NT2/D1 (cell line): Measurements from ENCODE around the gene OR10A7.

ENCODE experiments used
- SUZ12 ChIP-seq: IDR thresholded peaks from 2 replicates; pipeline ENCODE4 v1.6.1; 2011; ENCODE audit not compliant: insufficient read length, insufficient read depth; ENCODE audit errors: extremely low read depth
- YY1 ChIP-seq: IDR thresholded peaks from 2 replicates; pipeline ENCODE4 v1.6.1; 2011; ENCODE audit not compliant: insufficient read length, insufficient read depth
- ZNF274 ChIP-seq: IDR thresholded peaks from 2 replicates; pipeline ENCODE4 v1.6.1; 2011; ENCODE audit warnings: mild to moderate bottlenecking, low read depth, low read length

- no peak for TF ChIP-seq ZNF274
- no peak for TF ChIP-seq SUZ12
- TF ChIP-seq YY1, result no peak
These were observed 36.0 kb downstream of the OR10A7 start for GRCh38 chr12:55256831-55257230.
